ENCODE measurements around the gene SYNDIG1. TPM values are rescaled to one million over a fixed set of nuclear protein-coding genes. Genes with fewer than 3 reads are reported as not detected.

The SYNDIG1 gene
- polyA plus RNA-seq, 1 of the 3 experiments (the other 2 are of a cell fraction) = not detected

DNA sequence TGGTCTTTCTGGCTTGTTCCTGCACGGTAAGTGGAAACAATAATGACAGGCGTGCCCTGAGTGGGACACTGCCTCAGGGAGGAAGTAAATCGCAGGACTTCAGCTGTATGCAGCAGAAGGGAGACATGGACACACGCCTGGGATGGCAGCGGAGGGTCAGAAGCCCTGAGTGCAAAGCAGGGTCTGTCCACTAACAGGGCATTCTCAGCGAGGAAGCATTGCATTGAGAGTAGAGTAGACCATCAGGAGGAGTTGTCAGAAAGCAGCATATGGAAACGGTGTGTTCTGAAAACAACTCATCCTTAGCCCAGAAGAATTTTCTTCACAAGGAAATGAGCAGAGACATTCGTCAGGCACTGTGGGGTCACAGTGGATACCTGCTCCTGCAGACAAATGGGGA, 134.0 kb downstream of the SYNDIG1 start:
- no peaks in the 10 kb centered on the region for H3K9me3 ChIP-seq
- H3K79me2 ChIP-seq (ENCODE audit: insufficient read depth) = no peaks in the 10 kb centered on the region
- H3K36me3 ChIP-seq (replicated peaks in 1 of 2; ENCODE audit: control insufficient read depth in 1 of 2, insufficient read depth in 2 of 2, low read length in 1 of 2) = no peaks in the 10 kb centered on the region
- no peak overlapping the region for H3K4me2 ChIP-seq
- ChIA-PET CTCF (no interaction called here), POLR2A (no interaction called here)
- no peak overlapping the region for H3K27ac ChIP-seq (ENCODE audit: low read depth in 2 of 2, low read length in 1 of 2)
- H2AFZ ChIP-seq (ENCODE audit: low read depth) = no peak overlapping the region
- no peaks in the 10 kb centered on the region; a peak in 1 of 4 replicates for H3K4me1 ChIP-seq (ENCODE audit: control insufficient read depth in 1 of 2, insufficient read depth in 2 of 2, low read depth in 1 of 2, low read length in 1 of 2)
- TF ChIP-seq TCF12 (IDR thresholded peaks at IDR 0.05) (no peak), YY1 (IDR thresholded peaks at IDR 0.05; ENCODE audit: low read depth) (no peak), FOXJ3 (CRISPR knock-in tag; IDR thresholded peaks at IDR 0.05) (no peak), POLR2AphosphoS5 (IDR thresholded peaks at IDR 0.05; ENCODE audit: low read depth, low read length) (no peak), RCOR1 (IDR thresholded peaks at IDR 0.05; ENCODE audit: low read length) (no peak), RXRA (IDR thresholded peaks at IDR 0.05; ENCODE audit: borderline replicate concordance, low read depth) (no peak), EZH2phosphoT487 (IDR thresholded peaks at IDR 0.05; ENCODE audit: borderline replicate concordance, low read depth) (no peak), EP300 (IDR thresholded peaks at IDR 0.05; ENCODE audit: borderline replicate concordance in 1 of 2, low read depth in 1 of 2, low read length in 1 of 2) (no peak), FOSL2 (IDR thresholded peaks at IDR 0.05; ENCODE audit: borderline replicate concordance, low read depth) (no peak), NFIC (IDR thresholded peaks at IDR 0.05; ENCODE audit: borderline replicate concordance) (no peak), CHD2 (IDR thresholded peaks at IDR 0.05; ENCODE audit: low read length, partially characterized antibody) (no peak), TEAD4 (IDR thresholded peaks at IDR 0.05; ENCODE audit: borderline replicate concordance, insufficient read depth) (no peak), JUND (IDR thresholded peaks at IDR 0.05) (no peak)
- TF ChIP-seq, protein P1, sequence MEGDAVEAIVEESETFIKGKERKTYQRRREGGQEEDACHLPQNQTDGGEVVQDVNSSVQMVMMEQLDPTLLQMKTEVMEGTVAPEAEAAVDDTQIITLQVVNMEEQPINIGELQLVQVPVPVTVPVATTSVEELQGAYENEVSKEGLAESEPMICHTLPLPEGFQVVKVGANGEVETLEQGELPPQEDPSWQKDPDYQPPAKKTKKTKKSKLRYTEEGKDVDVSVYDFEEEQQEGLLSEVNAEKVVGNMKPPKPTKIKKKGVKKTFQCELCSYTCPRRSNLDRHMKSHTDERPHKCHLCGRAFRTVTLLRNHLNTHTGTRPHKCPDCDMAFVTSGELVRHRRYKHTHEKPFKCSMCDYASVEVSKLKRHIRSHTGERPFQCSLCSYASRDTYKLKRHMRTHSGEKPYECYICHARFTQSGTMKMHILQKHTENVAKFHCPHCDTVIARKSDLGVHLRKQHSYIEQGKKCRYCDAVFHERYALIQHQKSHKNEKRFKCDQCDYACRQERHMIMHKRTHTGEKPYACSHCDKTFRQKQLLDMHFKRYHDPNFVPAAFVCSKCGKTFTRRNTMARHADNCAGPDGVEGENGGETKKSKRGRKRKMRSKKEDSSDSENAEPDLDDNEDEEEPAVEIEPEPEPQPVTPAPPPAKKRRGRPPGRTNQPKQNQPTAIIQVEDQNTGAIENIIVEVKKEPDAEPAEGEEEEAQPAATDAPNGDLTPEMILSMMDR (IDR thresholded peaks at IDR 0.05) = no peak
- TF ChIP-seq, protein P2, sequence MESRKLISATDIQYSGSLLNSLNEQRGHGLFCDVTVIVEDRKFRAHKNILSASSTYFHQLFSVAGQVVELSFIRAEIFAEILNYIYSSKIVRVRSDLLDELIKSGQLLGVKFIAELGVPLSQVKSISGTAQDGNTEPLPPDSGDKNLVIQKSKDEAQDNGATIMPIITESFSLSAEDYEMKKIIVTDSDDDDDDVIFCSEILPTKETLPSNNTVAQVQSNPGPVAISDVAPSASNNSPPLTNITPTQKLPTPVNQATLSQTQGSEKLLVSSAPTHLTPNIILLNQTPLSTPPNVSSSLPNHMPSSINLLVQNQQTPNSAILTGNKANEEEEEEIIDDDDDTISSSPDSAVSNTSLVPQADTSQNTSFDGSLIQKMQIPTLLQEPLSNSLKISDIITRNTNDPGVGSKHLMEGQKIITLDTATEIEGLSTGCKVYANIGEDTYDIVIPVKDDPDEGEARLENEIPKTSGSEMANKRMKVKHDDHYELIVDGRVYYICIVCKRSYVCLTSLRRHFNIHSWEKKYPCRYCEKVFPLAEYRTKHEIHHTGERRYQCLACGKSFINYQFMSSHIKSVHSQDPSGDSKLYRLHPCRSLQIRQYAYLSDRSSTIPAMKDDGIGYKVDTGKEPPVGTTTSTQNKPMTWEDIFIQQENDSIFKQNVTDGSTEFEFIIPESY (IDR thresholded peaks at IDR 0.05; ENCODE audit: borderline replicate concordance, low read depth) = no peak
- TF ChIP-seq, protein P3, sequence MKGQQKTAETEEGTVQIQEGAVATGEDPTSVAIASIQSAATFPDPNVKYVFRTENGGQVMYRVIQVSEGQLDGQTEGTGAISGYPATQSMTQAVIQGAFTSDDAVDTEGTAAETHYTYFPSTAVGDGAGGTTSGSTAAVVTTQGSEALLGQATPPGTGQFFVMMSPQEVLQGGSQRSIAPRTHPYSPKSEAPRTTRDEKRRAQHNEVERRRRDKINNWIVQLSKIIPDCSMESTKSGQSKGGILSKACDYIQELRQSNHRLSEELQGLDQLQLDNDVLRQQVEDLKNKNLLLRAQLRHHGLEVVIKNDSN (IDR thresholded peaks at IDR 0.05; ENCODE audit: borderline replicate concordance, low read depth) = no peak
- TF ChIP-seq, protein P4, sequence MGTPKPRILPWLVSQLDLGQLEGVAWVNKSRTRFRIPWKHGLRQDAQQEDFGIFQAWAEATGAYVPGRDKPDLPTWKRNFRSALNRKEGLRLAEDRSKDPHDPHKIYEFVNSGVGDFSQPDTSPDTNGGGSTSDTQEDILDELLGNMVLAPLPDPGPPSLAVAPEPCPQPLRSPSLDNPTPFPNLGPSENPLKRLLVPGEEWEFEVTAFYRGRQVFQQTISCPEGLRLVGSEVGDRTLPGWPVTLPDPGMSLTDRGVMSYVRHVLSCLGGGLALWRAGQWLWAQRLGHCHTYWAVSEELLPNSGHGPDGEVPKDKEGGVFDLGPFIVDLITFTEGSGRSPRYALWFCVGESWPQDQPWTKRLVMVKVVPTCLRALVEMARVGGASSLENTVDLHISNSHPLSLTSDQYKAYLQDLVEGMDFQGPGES (IDR thresholded peaks at IDR 0.05; ENCODE audit: low read depth, low read length) = no peak
- no peaks in the 10 kb centered on the region for H3K9me2 ChIP-seq
- no peak overlapping the region for H3K4me3 ChIP-seq (ENCODE audit: low read depth in 2 of 2, low read length in 1 of 2)
- H3K27me3 ChIP-seq (ENCODE audit: insufficient read depth) = no peaks in the 10 kb centered on the region
- H3K9ac ChIP-seq = no peak overlapping the region
- H3F3A ChIP-seq (replicated peaks; ENCODE audit: insufficient read depth) = no peaks in the 10 kb centered on the region
- DNase-seq = no peak
- 29% methylated on average over 8 of the region's 8 CpGs for WGBS (ENCODE audit: low lambda C conversion rate)
- no peaks in the 10 kb centered on the region for H4K20me1 ChIP-seq (ENCODE audit: insufficient read depth)

Data from SK-N-SH (cell line).